ENCODE data around the gene FDXACB1.

DNA sequence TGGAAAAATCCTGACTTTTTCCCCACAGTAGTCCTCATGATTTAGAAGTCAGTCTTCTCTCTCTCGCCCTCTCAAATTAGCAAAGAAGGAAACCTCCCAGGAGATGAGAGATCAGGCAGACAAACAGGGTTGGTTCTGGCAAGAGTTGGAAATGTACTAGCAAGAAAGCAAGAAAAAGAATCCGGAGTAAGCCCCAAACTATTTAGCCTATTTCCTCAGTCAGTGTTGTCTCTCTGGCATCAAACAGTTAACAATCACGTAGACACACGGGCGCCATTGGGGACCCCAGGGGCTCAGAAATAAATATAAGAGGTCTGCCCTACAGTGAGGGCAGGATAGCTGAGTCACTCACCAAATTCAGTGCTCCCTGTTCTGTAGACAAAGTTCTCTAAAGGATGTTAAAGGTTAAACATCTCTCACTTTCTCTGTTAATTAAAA, 44.4 kb upstream of the FDXACB1 start:
- no peak for TF ChIP-seq GATA3 (IDR thresholded peaks at IDR 0.05; ENCODE audit: low read depth, low read length)
- no peak for TF ChIP-seq GATA2 (IDR thresholded peaks at IDR 0.05; ENCODE audit: low read depth, low read length)
